ENCODE results near the gene CRAMP1. TPM values are rescaled to one million over a fixed set of nuclear protein-coding genes. Genes with fewer than 3 reads are reported as not detected.

The CRAMP1 gene
- total RNA-seq, 1 donor from 2014 or later = 52.4 TPM

GRCh38 chr16:1579214-1579613 is 32.9 kb upstream of the CRAMP1 start:
- Mint-ChIP-seq H3K27ac (ENCODE audit: unreplicated experiment) (no peak overlapping the region), H3K4me3 (ENCODE audit: unreplicated experiment) (no peak overlapping the region), H3K4me1 (ENCODE audit: low read depth, unreplicated experiment) (no peaks in the 10 kb centered on the region), H3K9me3 (ENCODE audit: unreplicated experiment) (peaks cover 3% of the 10 kb centered on the region), H3K27me3 (ENCODE audit: unreplicated experiment) (peaks cover 5% of the 10 kb centered on the region), H3K36me3 (ENCODE audit: unreplicated experiment) (peaks cover 12% of the 10 kb centered on the region)
- no peak for TF ChIP-seq CTCF (IDR thresholded peaks at IDR 0.05; ENCODE audit: partially characterized antibody, unreplicated experiment)
- DNase-seq = no peak

- TF ChIP-seq CTCF (IDR thresholded peaks at IDR 0.05; ENCODE audit: partially characterized antibody, unreplicated experiment) = no peak
- Mint-ChIP-seq H3K27ac (ENCODE audit: unreplicated experiment) (no peak overlapping the region), H3K27me3 (ENCODE audit: unreplicated experiment) (peaks cover 5% of the 10 kb centered on the region), H3K36me3 (ENCODE audit: unreplicated experiment) (peaks cover 12% of the 10 kb centered on the region), H3K4me1 (ENCODE audit: low read depth, unreplicated experiment) (no peaks in the 10 kb centered on the region), H3K9me3 (ENCODE audit: unreplicated experiment) (peaks cover 3% of the 10 kb centered on the region), H3K4me3 (ENCODE audit: unreplicated experiment) (no peak overlapping the region)
- no peak for DNase-seq
Observed at GRCh38 chr16:1580256-1580655, 31.9 kb upstream of the CRAMP1 start.

GRCh38 chr16:1580956-1581355 is 31.2 kb upstream of the CRAMP1 start:
- H3K27ac Mint-ChIP-seq (ENCODE audit: unreplicated experiment) = no peak overlapping the region
- H3K4me1 Mint-ChIP-seq (ENCODE audit: low read depth, unreplicated experiment) = no peaks in the 10 kb centered on the region
- TF ChIP-seq CTCF (IDR thresholded peaks at IDR 0.05; ENCODE audit: partially characterized antibody, unreplicated experiment) = no peak
- H3K9me3 Mint-ChIP-seq (ENCODE audit: unreplicated experiment) = no peaks in the 10 kb centered on the region
- DNase-seq = no peak
- H3K4me3 Mint-ChIP-seq (ENCODE audit: unreplicated experiment) = no peak overlapping the region
- peaks cover 12% of the 10 kb centered on the region for H3K36me3 Mint-ChIP-seq (ENCODE audit: unreplicated experiment)
- peaks cover 2% of the 10 kb centered on the region for H3K27me3 Mint-ChIP-seq (ENCODE audit: unreplicated experiment)

- Mint-ChIP-seq H3K9me3 (ENCODE audit: unreplicated experiment) (peaks cover under 1% of the 10 kb centered on the region), H3K27ac (ENCODE audit: unreplicated experiment) (no peak overlapping the region), H3K4me3 (ENCODE audit: unreplicated experiment) (peak overlapping the region; percentile 10), H3K27me3 (ENCODE audit: unreplicated experiment) (peaks cover 2% of the 10 kb centered on the region), H3K36me3 (ENCODE audit: unreplicated experiment) (peaks cover 12% of the 10 kb centered on the region), H3K4me1 (ENCODE audit: low read depth, unreplicated experiment) (no peaks in the 10 kb centered on the region)
- DNase-seq = no peak
- TF ChIP-seq CTCF (IDR thresholded peaks at IDR 0.05; ENCODE audit: partially characterized antibody, unreplicated experiment) = no peak
Observed at GRCh38 chr16:1581804-1582203, 30.4 kb upstream of the CRAMP1 start.

GRCh38 chr16:1583180-1583579 is 29.0 kb upstream of the CRAMP1 start:
- Mint-ChIP-seq H3K27ac (ENCODE audit: unreplicated experiment) (no peak overlapping the region), H3K4me3 (ENCODE audit: unreplicated experiment) (no peak overlapping the region), H3K4me1 (ENCODE audit: low read depth, unreplicated experiment) (no peaks in the 10 kb centered on the region), H3K9me3 (ENCODE audit: unreplicated experiment) (peaks cover 6% of the 10 kb centered on the region), H3K27me3 (ENCODE audit: unreplicated experiment) (peaks cover 2% of the 10 kb centered on the region), H3K36me3 (ENCODE audit: unreplicated experiment) (peaks cover 12% of the 10 kb centered on the region)
- no peak for DNase-seq
- TF ChIP-seq CTCF (IDR thresholded peaks at IDR 0.05; ENCODE audit: partially characterized antibody, unreplicated experiment) = no peak
